GM19397 (cell line): Measurements from ENCODE around the gene SACS.
"Not testable (repeated sequence)": the region's sequence is repeated elsewhere in the genome, so short reads cannot be mapped to it uniquely, and the experiment has no call there.

Experiments
- ATAC-seq: cut with Tn5 transposase; IDR thresholded peaks from one replicate; pipeline ENCODE4 v1.9.1; 2021; ENCODE audit warnings: mild to moderate bottlenecking, moderate library complexity; ENCODE audit not compliant: unreplicated experiment

Gene SACS

DNA sequence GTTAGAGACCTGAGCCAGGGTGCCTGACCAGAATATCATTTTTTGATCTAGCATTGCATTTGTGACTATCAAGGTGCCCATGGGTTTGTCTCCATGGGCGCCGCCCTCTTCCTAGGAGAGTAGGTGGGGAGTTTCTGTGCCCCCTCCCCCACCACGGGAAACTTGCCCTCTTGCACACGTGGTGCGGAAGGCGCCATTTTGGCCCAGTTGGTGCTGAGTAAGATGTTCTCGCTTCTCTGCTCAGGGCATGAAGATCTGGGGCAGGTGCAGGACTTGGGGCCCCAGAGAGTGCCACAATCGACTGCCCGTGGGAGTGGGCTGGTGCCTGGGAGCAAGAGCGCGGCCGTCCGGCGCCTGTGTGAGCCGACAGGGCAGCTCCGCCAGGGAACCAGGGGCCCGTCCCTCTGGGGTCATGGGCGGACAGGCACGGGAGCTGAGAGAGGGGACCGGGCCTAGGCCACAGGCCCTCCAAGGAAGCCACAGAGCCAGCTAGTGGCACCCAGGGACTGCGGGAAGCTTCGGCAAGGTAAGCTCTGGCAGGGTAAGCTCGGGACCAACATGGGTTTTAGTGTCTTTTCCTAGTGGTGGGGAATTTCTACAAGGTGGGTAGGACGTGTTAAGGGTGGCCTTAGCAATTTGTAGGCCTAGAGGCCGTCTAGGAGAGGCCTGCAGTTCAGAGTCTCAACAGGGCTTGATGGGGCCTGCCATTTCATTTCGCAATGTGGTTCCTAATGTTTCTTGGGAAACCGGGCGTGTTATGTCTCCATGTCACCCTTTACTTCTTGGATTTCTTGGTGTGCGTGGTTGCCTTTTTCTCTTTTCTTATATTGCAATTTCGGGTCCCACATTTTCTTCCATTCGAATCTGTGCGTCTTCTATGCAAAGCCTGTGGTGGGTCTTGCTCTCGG lies 14.5 kb downstream of the SACS start:
- ATAC-seq, result no peak

DNA sequence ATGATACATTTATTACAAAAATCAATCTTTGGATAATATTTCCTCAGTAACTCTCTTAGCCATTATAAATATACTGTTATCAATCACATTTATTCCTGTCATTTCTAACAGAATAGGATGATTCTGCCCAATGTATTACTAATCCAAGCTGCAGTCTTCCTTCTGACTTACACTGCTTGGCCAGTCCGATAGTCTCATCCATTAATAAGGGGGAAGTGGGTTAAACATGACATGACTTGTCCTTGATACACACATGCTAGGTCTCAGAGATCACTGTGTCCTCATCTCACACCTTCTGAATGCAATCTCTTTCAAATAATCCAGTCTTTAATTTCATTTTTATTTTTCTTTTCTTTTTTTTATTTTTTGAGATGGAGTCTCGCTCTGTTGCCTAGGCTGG lies 18.8 kb downstream of the SACS start:
- ATAC-seq, result no peak

DNA sequence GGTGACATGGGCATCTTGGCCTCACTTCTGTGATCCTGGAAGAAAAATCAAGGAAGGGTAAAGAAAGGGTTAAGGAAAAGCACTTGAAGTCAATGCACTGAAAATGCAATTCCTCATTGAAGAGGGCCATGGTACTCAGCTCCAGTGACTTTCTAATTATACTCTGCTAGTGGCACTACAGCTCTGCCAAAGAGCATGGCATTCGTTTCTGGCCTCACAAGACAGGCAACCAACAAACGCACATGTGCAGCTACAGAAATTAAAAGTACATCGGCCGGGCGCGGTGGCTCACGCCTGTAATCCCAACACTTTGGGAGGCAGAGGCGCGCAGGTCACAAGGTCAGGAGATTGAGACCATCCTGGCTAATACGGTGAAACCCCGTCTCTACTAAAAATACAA lies 21.8 kb downstream of the SACS start:
- no peak for ATAC-seq

- no peak for ATAC-seq
Measured at GRCh38 chr13:23411220-23411619, 22.3 kb downstream of the SACS start.

DNA sequence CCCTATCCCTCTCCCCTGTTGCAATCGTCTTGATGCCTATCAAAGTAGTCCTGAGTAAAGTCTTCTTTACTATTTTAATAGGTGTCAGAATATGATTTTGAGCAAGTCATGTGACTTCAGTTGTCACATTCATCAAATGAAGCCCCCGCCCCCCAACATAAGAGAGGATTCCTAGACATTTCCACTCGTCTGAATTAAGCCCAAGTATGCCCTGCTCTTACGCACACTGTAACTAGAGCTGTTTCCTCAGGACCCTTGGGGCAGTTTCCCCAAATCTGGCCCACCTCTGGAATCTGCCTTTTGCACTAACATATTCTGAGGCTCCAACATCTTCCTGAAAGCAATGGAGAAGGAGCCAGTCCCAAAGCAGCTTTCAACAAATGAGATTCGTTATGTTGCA lies 25.5 kb downstream of the SACS start:
- no peak for ATAC-seq

DNA sequence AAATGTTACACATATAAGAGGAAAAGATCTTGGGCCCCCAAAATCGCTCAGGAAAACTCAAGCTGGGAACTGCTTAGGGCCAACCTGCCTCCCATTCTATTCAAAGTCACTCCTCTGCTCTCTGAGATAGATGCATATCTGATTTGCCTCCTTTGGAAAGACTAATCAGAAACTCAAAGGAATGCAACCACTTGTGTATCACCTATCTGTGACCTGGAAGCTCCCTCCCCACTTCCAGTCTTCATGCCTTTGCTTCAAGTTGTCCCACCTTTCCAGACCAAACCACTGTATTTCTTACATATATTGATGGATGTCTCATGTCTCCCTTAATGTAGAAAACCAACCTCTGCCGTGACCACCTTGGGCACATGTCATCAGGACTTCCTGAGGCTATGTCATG lies 32.3 kb downstream of the SACS start:
- not testable (repeated sequence) for ATAC-seq

- no peak for ATAC-seq
Measured at GRCh38 chr13:23399347-23399746, 34.2 kb downstream of the SACS start.

DNA sequence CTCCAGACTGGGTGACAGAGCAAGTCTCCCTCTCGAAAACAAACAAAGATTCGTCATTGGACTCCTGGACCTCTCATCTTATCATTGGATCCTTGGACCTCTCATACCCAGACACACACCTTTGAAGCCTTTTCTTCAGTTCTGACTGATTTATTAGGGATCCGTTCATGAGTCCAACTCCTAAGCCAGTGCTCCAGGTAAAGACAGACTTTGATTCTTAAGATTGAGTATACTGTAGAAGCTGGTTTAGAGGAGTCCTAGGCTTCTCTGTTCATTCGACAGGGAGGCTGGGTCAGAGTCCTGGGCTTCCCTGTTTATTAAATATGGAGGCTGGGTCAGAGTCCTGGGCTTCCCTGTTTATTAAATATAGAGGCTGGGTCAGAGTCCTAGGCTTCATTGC lies 38.7 kb downstream of the SACS start:
- ATAC-seq, result no peak

GRCh38 chr13:23392925-23393645 lies 40.4 kb downstream of the SACS start:
- no peak for ATAC-seq

DNA sequence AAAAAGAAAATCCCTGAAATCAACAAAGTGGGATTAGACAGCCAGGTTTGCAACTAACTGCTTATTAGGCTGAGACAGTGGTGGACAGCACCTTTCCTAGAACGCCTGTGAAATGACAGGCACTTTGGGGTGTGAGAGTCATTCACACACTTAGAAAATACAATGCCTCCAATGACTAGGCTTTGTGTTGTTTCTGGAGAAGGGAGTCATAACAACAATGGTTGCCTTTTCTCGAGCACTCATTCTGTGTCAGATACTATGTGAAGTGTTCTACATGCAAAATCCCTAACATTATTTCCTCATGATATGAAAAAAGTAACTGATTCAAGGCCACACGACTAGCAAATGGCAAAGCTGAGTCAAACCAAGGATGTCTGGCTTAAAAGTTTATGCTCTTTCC lies 41.2 kb downstream of the SACS start:
- ATAC-seq, result no peak

- no peak for ATAC-seq
Measured at GRCh38 chr13:23391752-23392151, 41.8 kb downstream of the SACS start.

GRCh38 chr13:23386533-23386932 lies 47.0 kb downstream of the SACS start:
- ATAC-seq, result no peak

GRCh38 chr13:23385931-23386330 lies 47.6 kb downstream of the SACS start:
- ATAC-seq, result no peak

DNA sequence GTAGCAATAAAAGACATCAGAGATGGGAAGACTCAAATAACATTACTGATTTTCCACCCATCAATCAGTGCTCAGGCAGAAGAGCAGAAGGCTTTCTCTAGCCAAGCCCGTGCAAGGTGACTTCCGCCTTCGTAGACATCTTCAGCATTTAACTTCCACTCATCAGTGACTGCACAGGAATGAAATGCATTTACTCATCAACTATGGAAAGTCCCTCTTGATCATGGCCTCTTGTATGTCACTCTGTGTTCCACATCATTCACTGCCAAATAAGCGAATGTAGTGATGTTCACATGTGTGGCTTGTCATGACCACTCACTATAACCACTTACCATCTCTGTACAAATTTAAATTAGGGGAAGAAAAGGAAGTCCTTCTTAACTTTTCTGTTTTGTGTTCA lies 49.4 kb downstream of the SACS start:
- ATAC-seq, result peak; percentile 94

GRCh38 chr13:23383151-23383550 lies 50.4 kb downstream of the SACS start:
- no peak for ATAC-seq

DNA sequence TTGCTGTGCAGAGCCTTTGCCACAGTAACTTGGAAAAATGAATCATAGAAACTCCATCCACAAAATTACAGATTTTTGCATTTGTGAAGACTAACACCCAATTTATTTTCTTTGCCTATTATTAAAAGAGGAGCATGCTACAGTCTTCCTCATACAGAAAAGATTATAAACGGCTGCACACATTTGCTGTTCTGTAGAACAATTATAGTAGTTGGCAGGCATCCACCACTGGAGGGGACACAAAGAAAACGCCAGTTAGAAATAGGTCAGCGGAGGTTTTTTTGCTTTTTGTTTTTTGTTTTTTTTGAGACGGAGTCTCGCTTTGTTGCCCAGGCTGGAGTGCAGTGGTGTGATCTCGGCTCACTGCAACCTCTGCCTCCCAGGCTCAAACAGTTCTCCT lies 51.6 kb downstream of the SACS start:
- no peak for ATAC-seq

DNA sequence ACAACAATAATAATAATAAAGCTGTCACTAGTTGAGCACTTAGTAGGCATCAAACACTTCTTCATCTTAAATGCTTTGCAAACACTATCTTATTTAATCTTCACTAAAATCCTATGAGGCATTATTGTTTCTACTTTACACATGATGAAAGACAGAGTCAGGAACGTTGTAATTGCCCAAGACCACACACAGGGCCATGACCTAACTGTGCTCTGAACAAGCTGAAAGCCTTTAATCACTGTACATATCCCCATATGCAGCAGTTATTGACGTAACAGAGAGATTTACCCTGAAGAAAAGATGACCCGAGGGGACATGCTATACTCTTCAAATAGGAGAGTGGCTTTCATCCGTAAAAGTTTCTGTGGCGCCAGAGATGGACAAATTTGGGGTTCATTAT lies 53.0 kb downstream of the SACS start:
- ATAC-seq, result no peak

DNA sequence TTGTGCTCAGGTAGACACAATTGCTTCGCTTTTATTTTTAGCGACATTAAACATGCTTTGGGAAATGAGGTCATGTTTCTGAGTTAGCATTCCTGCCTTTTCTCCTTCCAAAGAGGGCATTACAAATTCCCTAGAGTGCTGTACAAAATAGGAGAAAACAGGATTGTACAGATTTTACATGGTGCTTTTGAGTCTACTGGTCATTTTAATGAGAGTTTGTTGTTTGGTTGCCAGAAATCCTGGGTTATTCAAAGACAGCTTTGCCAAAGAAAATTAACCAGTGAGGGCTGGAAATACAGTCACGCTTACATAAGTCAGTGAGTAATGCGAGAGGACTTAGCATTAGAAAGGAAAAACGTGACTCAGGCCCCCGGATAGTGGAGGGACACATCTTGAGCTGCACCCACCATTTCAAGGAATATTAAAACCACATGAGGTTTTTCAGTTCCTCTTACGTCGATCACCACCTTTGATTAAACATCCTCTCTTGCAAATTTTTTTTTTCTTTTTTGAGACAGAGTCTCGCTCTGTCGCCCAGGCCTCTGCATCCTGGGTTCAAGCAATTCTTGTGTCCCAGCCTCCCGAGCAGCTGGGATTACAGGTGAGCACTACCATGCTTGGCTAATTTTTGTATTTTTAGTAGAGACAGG lies 55.4 kb downstream of the SACS start:
- no peak for ATAC-seq

GRCh38 chr13:23377579-23377978 lies 55.9 kb downstream of the SACS start:
- ATAC-seq, result no peak

DNA sequence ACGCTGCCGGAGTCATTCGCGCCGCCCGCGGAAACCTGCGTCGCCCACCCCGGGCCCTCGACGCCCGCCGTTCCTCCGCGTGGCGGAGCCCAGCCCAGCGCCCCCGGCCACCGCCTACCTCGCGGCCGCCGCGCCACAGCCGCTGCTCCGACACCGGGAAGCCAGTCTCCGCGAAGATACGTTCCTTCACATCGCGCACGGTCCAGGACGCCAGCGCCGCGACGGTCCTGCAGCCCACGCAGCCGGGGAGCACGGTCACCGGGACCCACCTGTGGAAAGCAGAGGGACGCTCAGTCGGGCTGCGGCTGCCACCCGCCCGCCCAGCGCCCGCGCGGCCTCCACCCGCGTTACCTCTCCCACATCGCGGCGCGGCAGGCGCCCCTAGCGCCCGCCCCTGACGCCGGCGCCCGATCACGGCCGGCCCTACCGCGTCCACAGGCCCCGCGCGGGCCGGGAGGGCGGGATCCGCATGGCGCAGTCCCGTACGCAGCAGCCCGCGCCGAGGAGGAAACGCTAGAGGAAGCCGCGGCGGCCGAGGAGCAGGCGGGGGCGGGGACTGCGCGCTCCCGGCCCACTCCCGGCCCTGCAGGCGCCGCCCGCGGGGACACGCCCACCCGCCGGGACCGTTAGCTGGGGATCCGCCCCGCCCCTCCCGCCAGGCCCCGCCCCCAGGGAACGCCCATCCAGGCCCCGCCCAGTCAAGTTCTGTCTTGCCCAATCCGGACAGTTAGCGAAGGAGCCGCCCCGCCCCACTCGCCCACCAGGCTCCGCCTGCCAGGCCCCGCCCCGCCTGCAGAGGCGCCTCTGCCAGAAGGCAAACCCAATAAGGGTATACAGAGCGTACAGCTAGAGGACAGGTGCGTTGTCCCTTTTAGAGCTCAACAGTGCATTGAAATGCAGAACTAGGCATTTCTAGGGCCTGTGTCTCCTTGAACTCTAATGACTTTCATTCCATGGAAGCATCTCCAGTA lies 58.2 kb downstream of the SACS start:
- peak; percentile 88 for ATAC-seq
